Activated CD4-positive, alpha-beta T cell treated with anti-CD3 and anti-CD28 coated beads for 24 hours (primary cell): Measurements from ENCODE around the gene IRF5.
"Not testable (repeated sequence)": the region's sequence is repeated elsewhere in the genome, so short reads cannot be mapped to it uniquely, and the experiment has no call there.

Experiments
- DNase-seq, 2 donors: peaks; one replicate each; pipeline ENCODE4 v3.0.0-alpha.2; 2020; ENCODE audit warnings: low read depth in 2 of 2

Gene IRF5

DNA sequence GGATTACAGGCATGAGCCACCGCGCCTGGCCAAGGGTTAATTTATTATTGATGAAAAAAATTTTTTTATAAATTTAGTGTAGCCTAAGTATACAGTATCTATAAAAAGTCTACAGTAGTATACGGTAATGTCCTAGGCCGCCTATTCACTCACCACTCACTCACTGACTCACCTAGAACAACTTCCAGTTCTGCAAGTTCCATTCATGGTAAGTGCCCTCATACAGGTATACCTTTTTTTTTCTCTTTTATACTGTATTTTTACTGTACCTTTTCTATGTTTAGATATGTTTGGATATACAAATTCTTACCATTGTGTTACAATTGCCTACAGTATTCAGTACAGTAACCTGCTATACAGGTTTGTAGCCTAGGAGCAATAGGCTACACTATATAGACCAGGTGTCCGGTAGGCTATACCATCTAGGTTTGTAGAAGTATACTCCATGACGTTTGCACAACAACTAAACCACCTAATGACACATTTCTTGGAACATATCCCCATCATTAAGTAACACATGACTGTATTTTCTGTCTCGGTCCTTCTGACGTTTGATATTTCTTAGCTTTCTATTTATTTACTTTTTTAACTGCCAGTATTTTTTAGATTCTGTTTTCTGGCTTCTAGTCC, 23.4 kb downstream of the IRF5 start:
- DNase-seq, result no peak

DNA sequence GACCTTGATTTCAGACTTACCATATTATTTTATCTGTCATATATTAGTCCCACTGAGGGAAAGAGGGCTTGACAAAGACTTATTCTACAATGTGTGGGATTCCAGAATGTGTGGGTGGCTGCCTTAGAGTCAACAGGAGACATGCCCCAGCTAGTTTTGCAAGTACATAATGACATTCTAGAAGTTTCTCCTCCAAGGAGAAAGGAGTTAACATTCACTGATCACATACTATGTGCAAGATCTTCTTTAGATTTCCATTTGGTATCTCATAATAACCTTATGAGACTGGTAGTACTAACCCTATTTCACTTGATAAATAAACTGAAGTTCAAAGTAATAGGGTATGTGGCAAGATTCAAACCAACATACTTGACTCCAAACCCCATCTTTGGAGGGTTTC, 25.2 kb downstream of the IRF5 start:
- DNase-seq, result no peak

DNA sequence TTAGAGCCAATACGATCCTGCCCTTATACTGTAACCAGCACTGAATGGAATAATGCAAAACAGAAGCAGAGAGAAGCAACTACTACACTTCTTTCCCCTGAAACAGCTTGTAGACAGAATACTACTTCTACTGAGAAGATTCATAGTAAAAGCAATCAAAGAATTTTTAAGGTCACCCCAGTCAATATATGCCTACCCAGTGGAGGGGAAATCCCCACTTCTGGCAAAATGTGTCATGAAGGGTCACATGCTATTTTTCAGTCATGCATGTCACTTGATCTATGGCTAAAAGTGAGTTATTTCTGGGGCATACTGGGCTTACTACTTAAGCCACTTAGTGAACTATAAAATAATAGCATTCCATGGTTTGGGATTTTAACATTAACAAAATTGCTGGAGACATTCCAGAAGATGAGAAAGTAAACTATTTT, 25.6 kb downstream of the IRF5 start:
- no peak for DNase-seq

DNA sequence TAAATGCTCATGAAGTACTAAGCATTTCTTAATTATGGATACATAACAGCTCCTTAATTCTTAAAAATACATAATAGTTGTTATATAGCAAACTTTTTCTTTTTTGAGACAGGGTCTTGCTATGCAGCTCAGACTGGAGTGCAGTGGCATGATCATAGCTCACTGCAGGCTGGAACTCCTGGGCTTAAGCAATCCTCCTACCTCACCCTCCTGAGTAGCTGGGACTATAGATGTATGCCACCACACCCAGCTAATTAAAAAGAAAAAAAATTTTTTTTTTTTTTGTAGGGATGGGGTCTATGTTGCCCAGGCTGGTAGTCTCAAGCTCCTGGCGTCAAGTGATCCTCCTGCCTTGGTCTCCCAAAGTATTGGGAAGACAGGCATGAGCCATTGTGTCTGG, 30.9 kb downstream of the IRF5 start:
- no peak for DNase-seq

DNA sequence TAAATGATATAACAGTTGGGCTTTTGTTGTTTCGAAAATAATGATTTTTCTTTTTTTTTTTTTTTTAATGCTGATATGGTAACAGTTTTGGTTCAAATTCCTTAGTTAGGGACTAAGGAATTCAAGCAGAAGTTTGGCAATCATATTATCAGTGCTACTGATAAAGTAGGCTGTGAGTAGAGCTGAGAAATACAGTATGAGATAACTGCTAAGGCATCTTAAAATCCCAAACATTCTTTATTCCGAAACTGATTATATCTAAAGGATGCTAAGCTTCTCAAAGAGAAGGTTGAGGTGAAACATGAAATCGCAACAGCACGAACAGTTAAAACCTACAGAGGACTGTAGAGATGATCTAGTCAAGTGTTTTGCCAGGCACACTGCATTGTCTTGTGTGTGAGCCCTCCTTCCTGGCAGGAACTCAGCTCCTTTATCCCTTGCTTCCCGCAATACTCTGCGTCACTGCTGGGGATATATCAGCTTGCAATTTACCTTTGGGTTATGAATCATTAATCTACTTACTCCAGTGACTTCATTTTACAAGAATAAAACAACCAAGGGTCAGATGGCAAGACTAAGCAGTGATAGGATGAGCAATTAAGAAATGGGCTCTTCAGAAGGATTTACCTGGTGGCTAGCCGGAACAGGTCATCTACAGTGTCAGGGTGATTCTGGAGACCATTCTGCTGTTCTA, 36.7 kb downstream of the IRF5 start:
- DNase-seq, result no peak

DNA sequence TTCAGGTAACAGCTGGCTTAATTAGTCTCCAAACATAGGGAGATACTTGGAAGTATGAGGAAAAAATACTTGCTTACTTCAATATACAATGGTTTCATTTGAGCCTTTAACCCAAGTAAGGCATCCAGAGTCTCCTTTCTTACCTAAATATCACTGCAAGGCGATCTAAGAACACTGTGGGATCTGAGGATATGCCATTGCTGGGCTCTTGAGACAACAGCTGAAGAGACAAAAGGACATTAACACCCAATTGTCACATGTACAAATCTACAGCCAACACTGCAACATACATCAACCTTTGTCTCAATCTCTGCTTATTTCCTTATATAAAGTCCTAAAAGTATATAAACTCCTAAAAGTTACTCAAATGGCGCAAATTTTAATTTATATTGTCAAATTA, 44.4 kb downstream of the IRF5 start:
- no peak for DNase-seq

DNA sequence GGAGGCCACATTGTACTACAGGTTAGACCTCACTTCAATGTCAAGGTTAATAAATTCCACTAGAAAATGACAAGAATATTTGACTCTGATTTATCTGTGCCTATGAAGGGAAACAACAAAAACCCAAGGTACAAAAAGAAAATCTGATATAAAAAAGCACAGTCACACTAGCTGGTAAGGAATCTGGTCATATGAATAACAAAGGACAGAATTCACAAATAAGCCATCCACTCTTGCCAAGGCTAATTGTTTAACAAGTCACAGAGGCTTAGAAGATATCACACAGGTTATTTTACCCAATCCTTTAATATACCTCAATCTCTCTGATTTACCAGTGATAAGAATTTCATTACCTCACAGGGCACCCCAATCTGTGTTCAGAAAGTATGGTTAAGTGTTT, 47.9 kb downstream of the IRF5 start:
- no peak for DNase-seq

DNA sequence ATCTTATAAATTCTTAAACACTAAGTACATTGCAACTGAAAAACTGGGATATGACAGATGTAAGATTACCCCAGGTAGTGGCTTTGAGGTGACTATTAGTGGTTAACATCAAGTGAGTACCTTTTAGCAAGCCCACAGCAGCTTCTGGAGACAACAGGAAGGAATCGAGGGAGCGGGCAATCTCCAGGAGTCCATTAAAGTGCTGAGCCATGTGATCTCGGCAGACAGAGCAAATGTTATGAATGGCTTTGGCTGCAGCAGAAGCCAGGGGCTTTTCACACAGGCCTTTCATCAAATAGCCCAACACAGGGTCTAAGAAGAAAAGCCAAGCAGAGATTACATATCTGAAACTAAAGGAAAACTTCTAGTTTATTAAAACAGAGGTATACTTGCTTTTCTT, 48.9 kb downstream of the IRF5 start:
- no peak for DNase-seq

DNA sequence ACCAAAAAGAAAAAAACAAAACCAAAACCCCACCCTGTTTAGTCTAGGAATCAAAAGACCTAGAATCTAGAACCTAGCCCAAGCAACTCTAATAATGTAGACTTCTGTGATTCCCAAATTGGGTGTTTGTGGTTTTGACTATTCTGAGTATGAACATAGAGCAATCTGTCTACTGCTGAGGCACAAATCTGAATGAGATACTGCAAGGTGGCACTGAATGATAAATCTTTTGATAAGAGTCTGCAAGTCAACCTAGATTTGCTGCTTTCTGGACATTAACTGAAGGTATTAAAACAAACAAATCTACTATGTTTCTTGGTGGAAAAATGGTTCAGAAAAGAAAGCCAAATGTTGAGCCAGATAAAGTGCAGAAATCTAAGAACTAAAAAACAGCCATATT, 50.6 kb downstream of the IRF5 start:
- no peak for DNase-seq

DNA sequence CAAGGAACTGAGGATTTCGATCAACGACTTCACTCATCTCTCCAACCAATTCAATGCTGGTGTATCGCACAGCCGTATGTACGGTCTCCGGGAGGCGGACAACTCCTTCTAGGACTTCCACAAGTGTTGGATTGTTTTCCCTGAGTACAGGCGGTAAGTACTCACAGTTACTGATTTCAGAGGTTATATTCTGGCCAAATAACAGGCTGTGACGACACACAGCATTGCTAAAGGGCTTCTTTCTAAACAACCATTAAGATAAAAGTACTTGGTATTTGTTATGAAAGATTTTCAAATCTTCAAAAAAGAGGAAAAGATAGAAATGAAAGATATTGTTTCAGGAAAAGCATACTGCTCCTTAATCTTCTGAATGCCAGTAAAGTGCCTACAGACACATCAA, 52.2 kb downstream of the IRF5 start:
- no peak for DNase-seq

DNA sequence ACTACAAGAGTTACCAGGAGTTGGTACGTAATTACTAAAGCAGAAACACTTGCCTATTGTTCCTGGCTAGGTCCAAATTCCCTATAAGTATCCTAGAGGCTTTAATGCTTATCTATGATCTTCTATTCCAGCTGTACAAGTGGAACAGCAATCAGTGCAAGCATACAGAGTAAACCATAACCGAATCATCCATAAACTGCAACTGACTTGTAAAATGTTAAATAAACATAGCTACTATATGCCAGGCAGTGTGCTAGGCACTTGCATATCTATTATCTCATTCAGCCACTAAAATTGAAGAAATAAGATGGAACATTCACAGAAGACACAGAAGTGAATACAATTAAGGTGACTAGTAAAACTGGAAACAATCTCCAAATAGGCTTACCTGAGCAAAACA, 55.7 kb downstream of the IRF5 start:
- no peak for DNase-seq

DNA sequence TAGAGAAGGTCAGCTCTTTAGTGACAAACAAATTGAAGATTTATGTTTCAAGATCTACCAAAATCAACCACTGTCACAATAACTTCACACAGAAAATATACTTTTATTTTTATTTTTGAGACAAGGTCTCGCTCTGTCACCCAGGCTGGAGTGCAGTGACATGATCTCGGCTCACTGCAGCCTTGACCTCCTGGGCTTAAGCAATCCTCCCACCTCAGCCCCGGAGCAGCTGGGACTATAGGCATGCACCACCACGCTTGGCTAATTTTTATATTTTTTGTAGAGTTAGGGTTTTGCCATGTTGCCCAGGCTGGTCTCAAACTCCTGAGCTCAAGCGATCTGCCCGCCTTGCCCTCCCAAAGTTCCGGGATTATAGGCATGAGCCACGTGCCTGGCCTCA, 56.8 kb downstream of the IRF5 start:
- not testable (repeated sequence) for DNase-seq

DNA sequence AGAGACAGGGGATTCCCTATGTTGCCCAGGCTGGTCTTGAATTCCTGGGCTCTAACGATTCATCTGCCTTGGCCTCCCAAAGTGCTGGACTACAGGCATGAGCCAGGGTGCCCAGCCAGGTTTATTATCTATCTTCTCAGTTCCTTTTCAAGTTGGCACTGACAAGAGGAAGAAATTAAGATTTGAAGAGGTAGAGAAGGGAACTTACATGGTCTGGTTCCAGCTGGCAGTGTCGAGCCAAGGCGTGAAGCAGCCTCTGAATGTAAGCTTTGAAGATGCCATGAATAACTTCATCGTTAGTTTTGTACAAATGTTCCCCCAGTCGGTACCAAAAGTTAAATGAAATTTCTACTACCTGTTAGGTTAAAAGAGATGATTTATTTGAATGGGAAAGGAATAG, 59.5 kb downstream of the IRF5 start:
- no peak for DNase-seq
